GM18511 (cell line): Measurements from ENCODE around the gene ISOC1.

Source experiments
- ATAC-seq: cut with Tn5 transposase; IDR thresholded peaks from one replicate; pipeline ENCODE4 v1.9.1; 2021; ENCODE audit warnings: mild to moderate bottlenecking, moderate library complexity; ENCODE audit not compliant: unreplicated experiment

The ISOC1 gene

DNA sequence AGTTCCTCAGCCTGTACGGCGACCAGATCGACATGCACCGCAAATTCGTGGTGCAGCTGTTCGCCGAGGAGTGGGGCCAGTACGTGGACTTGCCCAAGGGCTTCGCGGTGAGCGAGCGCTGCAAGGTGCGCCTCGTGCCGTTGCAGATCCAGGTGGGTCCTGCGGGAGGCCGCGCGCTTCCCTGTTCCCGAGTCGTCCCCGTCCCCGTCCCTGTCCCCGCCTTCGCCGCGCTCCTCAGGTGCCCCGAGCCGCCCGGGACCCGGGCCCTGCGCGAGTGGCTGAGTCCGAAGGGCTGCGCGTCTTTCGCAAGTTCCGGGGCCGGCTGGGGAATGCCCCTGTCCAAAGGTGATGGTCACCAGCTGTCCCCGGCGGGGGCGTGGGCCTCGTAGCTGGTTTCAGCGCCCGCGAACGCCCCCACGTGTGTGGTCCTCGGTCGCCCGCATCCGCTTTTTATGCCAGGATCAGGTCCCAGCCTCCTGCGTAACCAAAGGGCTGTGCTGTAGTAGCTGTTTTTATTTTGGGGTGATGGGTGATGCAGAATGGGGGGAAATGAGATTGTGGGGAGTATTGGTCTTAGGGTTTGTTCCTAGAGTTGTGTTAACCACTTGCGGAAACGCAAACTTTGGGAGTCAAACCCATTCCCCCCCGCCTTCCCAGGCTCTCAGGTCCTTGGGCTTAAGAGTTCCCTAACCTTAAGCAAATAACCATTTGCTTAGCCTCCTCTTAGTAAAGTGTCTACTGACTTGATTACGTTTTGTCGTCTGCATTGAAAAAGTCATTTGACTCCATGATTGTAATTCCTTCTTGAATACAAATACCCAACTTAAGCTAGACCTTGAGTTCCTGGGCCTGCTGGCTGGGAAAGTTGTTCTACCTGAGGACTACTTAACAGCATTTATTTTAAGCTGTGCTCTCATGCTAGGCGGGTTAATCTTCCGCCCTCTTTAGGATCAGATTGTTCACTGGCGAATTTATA is 663 bp downstream of the ISOC1 start:
- ATAC-seq: peak; percentile 57

DNA sequence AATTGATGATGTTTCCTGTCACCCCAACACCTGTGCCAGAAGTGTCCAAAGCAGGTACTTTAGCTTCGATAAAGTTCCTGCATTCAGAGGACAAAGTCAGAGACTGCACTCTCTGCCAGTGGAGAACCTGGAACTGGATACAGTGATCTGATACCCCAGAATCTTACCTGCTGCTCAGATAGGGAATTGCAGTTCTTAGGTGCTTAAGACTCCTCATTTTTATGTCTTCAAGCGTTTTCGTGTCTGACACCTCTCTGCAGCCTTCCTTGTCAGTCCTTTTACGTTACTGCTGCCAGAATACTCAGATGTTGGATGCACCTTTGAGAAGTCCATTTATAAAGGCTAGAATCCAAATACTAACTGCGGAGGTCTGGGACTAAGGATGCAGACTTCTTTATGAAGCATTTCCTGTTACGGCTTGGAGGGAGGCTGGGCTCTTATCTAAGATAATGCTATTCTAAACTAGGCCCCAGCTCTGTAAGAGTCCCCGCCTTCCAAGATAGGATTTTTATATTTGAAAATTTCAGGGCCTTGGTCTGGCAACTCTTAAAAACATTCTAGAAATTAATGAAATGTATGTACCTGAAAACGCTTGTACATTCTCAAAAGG is 1.9 kb downstream of the ISOC1 start:
- ATAC-seq: no peak

DNA sequence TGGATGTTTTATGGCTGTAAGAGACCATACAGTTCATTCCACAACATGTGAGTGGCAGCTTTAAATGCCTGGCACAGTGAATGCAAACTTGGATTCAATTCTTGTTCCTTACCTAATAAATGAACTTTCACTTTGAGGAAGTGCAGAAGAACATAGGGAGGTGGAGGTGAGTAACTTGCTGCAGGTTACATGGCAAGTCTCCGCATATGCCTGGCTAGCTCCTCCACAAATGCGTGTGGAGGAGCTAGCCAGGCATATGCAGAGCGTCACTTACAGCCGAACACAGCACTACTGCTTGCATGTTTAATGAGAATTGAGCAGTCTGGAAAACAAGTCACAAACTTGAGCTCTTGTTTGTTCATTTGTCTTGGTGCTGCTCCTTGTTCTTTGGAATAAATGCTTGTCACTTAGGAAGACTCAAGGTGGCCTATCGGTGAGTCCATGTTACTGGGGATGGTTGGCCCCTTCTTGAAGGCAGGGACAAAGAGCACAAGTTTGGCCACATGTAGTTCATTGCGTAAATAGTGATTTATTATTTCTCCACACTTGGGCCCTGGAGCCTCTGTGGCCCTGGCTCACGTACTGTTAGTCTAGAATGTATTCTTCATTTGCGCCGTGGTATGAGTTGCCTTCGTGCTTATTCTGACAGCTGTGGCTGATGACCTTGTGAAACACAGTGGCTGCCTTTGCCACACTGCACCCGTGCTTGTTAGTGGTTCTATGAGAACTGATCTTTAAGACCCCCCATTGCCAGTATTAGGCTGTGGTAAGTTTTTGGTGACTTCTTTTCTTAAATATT is 3.1 kb downstream of the ISOC1 start:
- no peak for ATAC-seq

DNA sequence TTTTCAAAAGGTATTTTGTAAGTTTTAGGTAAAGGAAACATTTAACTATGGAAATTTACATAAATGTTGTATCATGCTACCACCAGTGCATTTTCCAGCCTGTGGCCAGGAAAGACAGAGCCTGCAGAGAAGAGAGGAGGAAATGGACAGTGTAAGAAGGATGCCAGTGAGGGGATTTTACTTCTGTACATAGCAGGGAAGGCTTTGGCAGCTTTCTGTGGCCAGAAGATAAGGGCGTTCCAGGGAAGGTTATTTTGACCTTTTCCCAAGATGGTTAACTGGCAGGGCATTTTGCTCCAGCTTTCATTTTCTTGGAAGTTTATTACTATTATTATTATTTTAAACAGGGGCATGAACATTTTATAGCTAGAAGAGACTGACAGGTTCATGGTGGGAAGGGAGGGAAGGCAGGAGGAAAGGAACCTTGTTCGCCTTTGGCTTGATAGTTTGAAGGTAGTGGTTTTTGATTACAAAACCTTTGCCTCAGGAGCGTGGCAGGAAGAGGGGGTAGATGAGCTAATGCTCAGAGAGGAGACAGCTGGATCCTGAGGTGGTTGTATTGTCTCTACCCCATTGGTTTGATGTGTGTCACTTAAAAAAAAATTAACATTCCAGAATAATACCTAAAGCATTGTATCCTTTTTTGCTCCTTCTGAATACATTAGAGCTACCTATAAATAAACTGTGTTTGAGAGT is 4.1 kb downstream of the ISOC1 start:
- no peak for ATAC-seq

- no peak for ATAC-seq
Measured at GRCh38 chr5:129099184-129099569, 4.6 kb downstream of the ISOC1 start.

DNA sequence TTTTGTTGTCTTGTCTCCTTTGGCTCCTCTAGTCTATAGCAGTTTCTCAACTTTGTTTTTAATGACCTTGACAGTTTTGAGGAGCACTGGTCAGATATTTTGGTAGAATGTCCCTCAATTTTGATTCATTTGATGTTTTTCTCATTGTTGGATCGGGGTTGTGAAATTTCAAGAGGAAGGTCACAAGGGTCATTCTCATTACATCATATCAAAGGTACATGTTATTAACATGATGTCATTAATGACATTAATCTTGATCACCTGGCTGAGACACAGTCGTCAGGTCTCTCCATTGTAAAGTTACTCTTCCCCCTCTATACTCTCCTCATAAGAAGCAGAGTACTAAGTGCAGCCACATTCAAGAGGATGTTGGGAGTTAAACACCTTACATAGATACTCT is 7.2 kb downstream of the ISOC1 start:
- ATAC-seq: no peak

- ATAC-seq: no peak
Measured at GRCh38 chr5:129103397-129103796, 8.8 kb downstream of the ISOC1 start.

DNA sequence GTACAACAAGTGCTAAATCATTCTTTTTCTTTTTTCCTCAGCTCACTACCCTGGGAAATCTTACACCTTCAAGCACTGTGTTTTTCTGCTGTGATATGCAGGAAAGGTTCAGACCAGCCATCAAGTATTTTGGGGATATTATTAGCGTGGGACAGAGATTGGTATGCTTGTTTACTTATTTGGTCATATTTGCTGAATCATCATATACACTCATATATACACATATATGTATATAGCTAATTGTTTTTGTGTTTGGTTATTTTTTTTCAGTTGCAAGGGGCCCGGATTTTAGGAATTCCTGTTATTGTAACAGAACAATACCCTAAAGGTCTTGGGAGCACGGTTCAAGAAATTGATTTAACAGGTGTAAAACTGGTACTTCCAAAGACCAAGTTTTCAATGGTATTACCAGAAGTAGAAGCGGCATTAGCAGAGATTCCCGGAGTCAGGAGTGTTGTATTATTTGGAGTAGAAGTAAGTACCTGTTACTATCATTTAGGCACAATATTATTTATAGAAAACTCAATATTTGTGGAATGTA is 10.4 kb downstream of the ISOC1 start:
- no peak for ATAC-seq

GRCh38 chr5:129107637-129108036 is 13.1 kb downstream of the ISOC1 start:
- ATAC-seq: no peak

- no peak for ATAC-seq
Measured at GRCh38 chr5:129110742-129111141, 16.2 kb downstream of the ISOC1 start.

DNA sequence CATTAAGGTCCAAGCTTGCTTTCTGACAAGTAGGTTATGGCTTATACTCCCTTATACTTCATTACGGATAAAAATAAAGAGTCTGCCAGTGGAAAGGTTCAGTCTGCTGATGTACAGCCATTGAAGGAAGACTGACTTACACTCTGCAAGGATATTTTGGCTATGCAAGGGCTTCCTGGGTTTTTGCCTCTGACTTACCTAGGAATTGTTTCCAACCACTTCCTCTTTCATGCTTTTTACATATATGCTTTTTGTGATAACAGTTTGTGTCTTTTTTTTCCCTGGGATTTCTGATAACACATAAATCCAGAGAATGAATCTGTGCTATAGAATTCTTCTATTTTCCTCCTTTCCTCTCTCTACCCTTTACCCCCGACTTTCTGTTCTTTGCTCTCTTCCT is 16.8 kb downstream of the ISOC1 start:
- no peak for ATAC-seq

- no peak for ATAC-seq
Measured at GRCh38 chr5:129112295-129112694, 17.7 kb downstream of the ISOC1 start.

DNA sequence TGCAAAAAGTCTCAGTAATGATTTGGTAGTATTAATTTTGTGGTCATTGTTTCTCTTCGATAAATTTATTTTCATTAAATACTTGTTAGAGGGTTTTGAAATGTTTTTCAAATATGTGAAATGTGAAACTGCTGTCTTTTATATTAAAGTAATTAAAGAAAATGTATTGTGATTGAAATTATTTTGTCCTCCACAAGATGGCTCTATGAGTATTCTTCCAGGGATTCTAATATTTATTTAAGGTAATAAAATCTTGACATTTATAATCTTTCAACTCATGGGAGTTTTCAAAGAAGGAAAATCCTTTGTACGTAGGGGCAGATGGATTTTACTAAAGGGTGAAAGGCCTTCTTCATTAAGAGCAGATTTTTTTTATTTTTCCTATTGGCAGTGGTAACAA is 19.3 kb downstream of the ISOC1 start:
- no peak for ATAC-seq

DNA sequence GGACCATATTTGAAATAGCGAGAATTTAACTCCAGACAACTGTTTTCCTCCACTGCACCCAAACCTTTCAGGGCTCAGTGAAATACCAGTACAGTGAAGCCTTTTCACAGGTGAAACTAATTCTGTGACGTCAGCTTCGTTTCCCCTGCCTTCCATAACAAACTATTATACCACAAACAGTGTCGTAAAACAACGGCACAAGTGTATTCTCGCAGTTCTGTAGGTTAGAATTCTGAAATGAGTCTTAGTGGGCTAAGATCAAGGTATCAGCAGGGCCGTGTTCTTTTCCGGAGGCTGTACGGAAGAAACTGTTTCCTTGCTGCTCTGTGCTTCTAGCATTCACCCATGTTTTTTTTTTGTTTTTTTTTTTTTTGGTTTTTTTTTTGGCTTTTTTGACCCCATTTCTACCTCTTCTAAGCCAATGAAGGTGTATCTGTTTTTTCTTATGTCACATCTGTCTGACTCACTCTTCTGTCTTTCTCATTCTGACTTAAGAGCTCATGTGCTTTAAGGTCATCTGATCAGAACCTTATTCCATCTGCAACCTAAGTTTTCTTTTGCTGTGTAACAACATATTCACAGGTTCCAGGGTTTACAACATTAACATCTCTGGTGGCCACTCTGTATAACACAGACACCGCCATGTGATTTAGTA is 20.1 kb downstream of the ISOC1 start:
- no peak for ATAC-seq

- no peak for ATAC-seq
Measured at GRCh38 chr5:129115680-129116079, 21.1 kb downstream of the ISOC1 start.

- no peak for ATAC-seq
Measured at GRCh38 chr5:129116797-129117196, 22.2 kb downstream of the ISOC1 start.

DNA sequence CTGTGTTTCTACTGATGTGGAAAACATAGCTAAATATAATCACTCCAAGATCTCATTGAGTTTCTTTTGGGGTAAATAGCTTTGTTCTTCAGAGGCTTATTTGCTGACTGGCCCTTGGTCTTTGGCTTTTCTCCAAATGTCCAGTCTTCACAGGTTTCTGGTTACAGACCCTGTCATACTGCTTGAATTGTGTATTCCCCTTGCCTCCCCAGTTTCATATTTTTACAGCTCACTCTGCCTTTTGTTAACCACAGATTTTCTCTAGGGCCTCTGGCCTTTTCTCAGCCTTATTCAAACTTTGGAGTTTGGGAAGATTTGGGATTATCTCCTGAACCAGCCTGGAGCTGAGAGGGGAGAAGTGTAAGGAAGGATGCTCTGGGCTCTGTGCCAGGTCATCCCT is 23.9 kb downstream of the ISOC1 start:
- no peak for ATAC-seq

DNA sequence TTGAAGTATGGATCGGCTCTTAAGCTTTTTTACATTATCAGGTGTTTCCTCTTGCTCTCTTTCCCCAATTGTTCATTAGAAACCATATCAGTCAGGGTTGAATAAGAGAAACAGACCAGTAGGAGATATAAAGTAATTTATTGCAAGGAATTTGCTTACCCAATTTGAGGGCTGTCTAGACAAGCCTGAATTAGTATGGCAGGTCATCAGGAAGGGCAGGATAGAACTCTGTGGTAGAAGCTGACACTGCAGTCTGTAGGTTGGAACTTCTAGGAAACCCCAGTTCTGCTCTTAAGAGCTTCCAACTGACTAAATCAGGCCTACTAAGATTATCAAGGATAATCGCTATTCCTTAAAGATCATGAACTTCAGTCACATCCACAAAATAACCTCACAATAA is 24.3 kb downstream of the ISOC1 start:
- no peak for ATAC-seq

- peak; percentile 80 for ATAC-seq
Measured at GRCh38 chr5:129120158-129120581, 25.6 kb downstream of the ISOC1 start.

- ATAC-seq: no peak
Measured at GRCh38 chr5:129122560-129122959, 28.0 kb downstream of the ISOC1 start.
